SW 1271 (cell line): ENCODE results near the gene STX12.
"Not testable (repeated sequence)": the region's sequence is repeated elsewhere in the genome, so short reads cannot be mapped to it uniquely, and the experiment has no call there.

Experiments
- DNase-seq, 2 experiments: peaks; one replicate each; lab custom pipeline; 2025; lab: John Stamatoyannopoulos, UW

STX12 gene

GRCh38 chr1:27775336-27775735 is 2.3 kb downstream of the STX12 start:
- not testable (repeated sequence) for DNase-seq

- DNase-seq, result not testable (repeated sequence)
Observed at GRCh38 chr1:27776276-27776675, 3.3 kb downstream of the STX12 start.

- no peak for DNase-seq
Observed at GRCh38 chr1:27778056-27778455, 5.0 kb downstream of the STX12 start.

DNA sequence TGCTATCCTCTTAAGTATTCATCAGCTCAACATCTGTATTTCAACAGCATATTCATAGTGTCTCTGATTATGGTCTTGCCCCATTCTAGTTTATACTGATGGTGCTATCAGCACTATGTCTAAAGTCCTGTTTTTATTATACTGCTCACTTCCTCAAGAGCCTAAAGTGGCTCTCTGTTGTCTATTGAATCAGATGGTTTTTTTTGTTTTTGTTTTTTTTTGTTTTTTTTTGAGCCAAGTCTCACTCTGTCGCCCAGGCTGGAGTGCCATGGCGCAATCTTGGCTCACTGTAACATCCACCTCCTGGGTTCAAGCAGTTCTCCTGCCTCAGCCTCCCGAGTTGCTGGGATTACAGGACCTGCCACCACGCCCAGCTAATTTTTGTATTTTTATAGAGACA is 6.1 kb downstream of the STX12 start:
- no peak for DNase-seq

DNA sequence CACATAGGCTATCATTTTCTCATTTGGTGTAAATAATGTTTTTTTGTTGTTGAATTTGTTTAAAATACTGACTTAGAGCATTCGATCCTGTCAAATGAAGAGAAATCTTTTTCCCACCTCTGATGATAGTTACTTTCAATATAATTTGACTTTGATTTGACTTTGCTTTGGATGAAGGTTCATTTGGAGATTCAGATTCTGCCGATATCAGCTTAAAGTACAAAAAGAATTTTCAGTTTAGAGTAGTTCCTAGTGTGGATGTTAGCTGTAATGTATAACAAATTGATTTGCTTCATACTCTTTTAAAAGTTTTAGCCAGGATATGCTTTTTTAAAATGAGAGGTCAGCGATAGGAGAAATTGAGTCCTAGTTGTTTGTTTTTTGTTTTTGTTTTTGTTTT is 9.9 kb downstream of the STX12 start:
- no peak for DNase-seq

DNA sequence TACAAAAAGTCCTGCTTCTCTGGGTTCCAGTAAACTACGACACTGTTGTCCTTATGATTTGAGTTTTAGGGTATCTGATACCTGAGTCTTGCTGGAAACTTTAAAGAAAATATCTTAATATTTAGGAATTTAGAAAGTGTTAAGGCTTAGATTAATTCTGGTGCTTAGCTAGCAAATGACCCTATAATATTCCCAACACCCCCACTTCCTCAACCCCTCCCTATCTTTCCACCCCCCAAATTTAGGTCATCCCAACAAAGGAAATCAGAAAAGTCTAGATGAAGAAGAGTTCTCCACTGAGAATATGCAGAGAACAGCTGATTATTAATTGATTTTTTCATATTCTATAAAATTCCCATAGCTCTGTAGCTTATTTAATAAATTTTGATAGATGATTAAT is 11.7 kb downstream of the STX12 start:
- no peak for DNase-seq

DNA sequence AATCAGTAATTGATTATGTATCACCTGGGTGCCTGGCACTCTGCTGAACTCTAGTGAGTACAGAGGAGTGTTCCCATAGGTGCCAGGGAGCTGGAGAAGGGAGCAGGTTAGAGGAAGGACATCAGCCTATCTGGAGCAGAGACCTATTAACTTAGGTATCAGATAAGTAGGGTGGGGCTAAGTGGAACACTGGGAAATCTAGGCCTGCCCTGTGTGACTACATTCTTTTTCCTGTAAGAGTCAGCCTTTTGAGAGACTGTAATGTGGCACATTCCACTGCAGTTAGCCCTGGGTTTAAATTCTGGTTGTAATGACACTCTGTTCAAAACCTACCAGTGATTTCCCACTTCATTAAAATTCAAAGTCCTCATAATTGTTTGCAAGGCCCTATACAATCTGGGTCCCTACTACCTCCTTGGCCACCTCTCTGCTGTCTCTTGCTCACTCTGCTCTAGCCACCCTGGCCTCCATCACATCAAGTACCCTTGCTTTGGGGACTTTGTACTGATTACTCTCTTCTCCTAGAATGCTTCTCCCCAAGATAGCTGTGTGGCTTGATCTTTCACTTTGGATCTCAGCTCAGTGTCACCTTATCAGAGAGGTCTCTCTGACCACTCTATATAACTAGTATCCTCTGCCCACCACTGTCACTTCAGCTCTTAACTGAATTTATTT is 12.9 kb downstream of the STX12 start:
- no peak for DNase-seq

- no peak for DNase-seq
Observed at GRCh38 chr1:27787895-27788294, 14.9 kb downstream of the STX12 start.

GRCh38 chr1:27789540-27790041 is 16.6 kb downstream of the STX12 start:
- no peak for DNase-seq

DNA sequence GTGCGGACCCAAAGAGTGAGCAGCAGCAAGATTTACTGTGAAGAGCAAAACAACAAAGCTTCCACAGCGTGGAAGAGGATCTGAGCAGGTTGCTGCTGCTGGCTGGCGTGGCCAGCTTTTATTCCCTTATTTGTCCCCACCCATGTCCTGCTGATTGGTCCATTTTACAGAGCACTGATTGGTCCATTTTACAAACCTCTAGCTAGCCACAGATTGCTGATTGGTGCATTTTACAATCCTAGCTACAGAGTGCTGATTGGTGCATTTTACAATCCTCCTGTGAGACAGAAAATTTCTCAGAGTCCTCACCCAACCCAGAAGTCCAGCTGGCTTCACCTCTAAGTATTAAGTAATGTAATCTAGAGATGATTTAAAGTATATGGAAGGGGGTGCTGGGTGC is 17.3 kb downstream of the STX12 start:
- DNase-seq, result not testable (repeated sequence)

DNA sequence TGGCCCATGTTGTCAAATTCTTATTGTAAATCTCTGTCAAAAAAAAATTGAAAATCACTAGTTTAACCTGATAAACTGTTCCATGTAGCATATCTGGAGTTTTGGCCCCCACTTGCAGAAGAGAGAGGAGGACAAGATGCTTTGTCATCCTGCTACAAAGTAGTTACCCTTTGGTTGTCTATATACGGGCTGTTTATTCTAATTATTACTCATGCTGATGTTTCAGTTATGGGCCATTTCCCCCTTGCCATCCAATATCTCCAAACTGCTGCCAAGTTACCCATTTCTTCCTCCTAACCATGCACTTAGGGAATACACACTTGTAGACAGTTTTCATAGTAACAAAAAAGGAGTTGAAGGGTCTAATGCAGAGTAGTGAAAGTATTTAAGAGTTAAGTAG is 22.6 kb downstream of the STX12 start:
- DNase-seq, result no peak

DNA sequence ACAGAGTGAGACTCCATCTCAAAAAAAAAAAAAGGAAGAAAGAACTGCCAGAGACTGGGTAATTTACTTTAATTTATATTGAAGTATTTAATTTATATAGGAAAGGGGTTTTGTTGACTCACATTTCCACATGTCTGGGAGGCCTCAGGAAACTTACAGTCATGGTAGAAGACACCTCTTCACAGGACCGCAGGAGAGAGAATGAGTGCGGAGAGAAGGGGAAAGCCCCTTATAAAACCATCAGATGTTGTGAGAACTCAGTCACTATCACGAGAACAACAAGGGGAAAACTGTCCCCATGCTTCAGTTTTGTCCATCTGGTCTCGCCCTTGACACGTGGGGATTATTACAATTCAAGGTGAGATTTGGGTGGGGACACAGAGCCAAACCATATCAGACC is 31.8 kb downstream of the STX12 start:
- DNase-seq, result no peak

GRCh38 chr1:27806758-27807157 is 33.7 kb downstream of the STX12 start:
- no peak for DNase-seq

DNA sequence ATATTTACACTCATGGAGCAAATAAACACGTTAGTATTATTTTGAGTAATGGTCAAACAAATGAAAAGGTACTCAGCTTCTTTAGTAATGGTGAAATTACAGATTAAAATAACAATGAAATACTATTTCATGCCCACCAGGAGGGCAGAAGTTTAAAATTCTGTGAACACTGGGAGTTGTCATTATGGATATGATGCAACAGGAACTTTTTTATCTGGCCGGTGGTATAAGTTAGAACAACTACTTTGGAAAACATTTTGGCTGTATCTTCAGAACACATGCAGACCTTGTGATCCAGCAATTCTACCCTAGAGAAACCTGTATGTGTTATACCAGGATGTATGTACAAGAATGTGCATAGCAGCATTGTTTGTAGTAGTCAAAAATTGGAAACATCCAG is 34.4 kb downstream of the STX12 start:
- DNase-seq, result no peak

- DNase-seq, result not testable (repeated sequence)
Observed at GRCh38 chr1:27808131-27808530, 35.1 kb downstream of the STX12 start.

- DNase-seq, result no peak
Observed at GRCh38 chr1:27809883-27810282, 36.9 kb downstream of the STX12 start.

GRCh38 chr1:27811741-27812500 is 38.9 kb downstream of the STX12 start:
- DNase-seq, result no peak

- no peak for DNase-seq
Observed at GRCh38 chr1:27816921-27817630, 44.1 kb downstream of the STX12 start.

DNA sequence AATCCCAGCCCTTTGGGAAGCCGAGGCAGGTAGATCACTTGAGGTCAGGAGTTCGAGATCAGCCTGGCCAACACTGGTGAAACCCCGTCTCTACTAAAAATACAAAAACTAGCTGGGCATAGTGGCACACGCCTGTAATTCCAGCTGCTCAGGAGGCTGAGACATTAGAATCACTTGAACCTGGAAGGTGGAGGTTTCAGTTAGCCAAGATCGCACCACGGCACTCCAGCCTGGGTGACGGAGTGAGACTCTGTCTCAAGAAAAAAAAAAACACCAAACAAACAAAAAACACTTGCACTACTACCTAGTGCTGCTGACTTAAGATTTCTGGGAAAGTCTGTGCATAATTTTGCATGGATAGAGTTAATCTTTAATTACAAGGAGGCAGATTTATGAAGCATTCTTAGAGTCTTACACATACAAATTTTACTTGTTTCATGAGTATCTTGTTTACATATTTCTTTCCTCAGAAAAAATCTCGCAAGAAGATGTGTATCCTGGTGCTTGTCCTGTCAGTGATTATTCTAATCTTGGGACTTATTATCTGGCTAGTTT is 48.8 kb downstream of the STX12 start:
- DNase-seq, result no peak

DNA sequence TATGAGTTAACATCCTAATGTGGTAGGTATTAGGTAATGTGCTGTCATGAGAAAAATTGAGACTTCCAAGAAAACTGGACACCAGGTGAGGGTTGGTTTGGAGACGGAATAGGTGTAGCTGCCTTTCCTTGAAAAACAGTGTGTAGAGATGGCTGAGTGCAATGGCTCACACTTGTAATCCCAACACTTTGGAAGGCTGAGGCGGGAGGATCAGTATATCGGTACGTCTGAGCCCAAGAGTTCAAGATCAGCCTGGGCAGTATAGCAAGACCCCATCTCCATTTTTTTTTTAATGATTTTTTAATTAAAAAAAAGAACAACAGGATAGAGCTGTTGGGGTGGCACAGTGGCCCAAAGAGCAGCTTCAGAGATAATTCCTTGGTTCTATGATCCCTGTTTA is 50.8 kb downstream of the STX12 start:
- no peak for DNase-seq

DNA sequence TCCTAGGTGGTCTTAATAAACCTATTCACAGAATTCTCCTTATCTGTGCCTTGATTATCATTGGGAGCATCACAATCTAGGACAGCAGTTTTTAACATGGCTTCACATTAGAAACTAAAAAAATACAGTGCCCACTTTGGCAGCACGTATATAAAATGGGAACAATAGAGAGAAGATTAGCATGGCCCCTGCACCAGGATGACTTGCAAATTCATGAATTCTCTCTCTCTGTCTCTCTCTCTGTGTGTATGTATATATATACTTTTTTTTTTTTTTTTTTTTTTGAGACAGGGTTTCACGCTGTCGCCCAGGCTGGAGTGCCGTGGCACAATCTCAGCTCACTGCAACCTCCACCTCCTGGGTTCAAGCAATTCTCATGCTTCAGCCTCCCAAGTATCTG is 51.4 kb downstream of the STX12 start:
- DNase-seq, result no peak

DNA sequence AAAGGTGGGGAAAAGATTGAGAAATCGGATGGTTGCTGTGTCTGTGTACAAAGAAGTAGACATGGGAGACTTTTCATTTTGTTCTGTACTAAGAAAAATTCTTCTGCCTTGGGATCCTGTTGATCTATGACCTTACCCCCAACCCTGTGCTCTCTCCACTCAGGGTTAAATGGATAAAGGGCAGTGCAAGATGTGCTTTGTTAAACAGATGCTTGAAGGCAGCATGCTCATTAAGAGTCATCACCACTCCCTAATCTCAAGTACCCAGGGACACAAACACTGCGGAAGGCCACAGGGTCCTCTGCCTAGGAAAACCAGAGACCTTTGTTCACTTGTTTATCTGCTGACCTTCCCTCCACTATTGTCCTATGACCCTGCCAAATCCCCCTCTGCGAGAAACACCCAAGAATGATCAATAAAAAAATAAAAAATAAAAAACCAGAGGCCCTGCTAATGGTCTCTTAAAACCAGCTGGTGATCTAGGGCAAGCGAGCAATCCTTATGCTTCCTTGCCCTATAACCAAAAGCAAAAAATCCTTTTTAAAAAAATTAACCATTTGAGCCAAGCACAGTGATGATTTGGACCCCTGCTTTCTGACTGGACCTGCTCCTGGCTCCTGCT is 56.4 kb downstream of the STX12 start:
- DNase-seq, result not testable (repeated sequence)
